Brain microvascular endothelial cell (primary cell): ENCODE measurements around the gene KANSL1L.

Experiments used
- DNase-seq: peaks from one replicate; pipeline ENCODE4 v3.0.0-alpha.2; 2020
- H3K27ac ChIP-seq: fragments of 250-450 bp; sonication (Bioruptor Pico); 2 replicates; pipeline ENCODE4 v1.5.1; 2020; ENCODE audit warnings: mild to moderate bottlenecking, moderate library complexity
- H3K27me3 ChIP-seq: fragments of 250-450 bp; sonication (Bioruptor Pico); replicated peaks from 2 replicates; pipeline ENCODE4 v1.5.1; 2020; ENCODE audit warnings: mild to moderate bottlenecking
- H3K36me3 ChIP-seq: fragments of 250-450 bp; sonication (Bioruptor Pico); replicated peaks from 2 replicates; pipeline ENCODE4 v1.5.1; 2020; ENCODE audit warnings: mild to moderate bottlenecking
- H3K4me3 ChIP-seq: 2 replicates; pipeline ENCODE4 v1.5.1; 2011; ENCODE audit warnings: low read depth, mild to moderate bottlenecking, control low read depth, low read length, moderate library complexity
- CTCF ChIP-seq: IDR thresholded peaks from 2 replicates; pipeline ENCODE4 v1.5.1; 2011; ENCODE audit warnings: low read depth, mild to moderate bottlenecking, moderate library complexity, low read length, control low read depth, inconsistent platforms; ENCODE audit errors: missing control alignments
- in situ Hi-C: cut with HindIII; loops from 2 replicates; pipeline ENCODE4 v1.10.0; 2017; ENCODE audit warnings: low sequenced_read_pairs, low pct_ligation_motif_present

Gene KANSL1L

GRCh38 chr2:210159059-210159458, 12.2 kb downstream of the KANSL1L start:
- Histone ChIP-seq H3K27me3 (no peaks in the 10 kb centered on the region), H3K27ac (no peak overlapping the region), H3K4me3 (no peak overlapping the region), H3K36me3 (no peaks in the 10 kb centered on the region)
- no peak for DNase-seq
- in situ Hi-C loops = no loop called here
- no peak for TF ChIP-seq CTCF

- Histone ChIP-seq H3K36me3 (no peaks in the 10 kb centered on the region), H3K27ac (no peak overlapping the region), H3K27me3 (no peaks in the 10 kb centered on the region), H3K4me3 (no peak overlapping the region)
- in situ Hi-C loops = no loop called here
- DNase-seq = no peak
- TF ChIP-seq CTCF = no peak
Measured at GRCh38 chr2:210158236-210158635, 13.0 kb downstream of the KANSL1L start.

- in situ Hi-C loops = no loop called here
- no peaks in the 10 kb centered on the region for H3K27me3 ChIP-seq
Measured at GRCh38 chr2:210157526-210157925, 13.7 kb downstream of the KANSL1L start.

GRCh38 chr2:210147614-210148013, 23.6 kb downstream of the KANSL1L start:
- no peak for DNase-seq
- Histone ChIP-seq H3K36me3 (no peaks in the 10 kb centered on the region), H3K4me3 (no peak overlapping the region), H3K27ac (no peak overlapping the region), H3K27me3 (no peaks in the 10 kb centered on the region)
- in situ Hi-C loops = no loop called here
- no peak for TF ChIP-seq CTCF

More at GRCh38 chr2:210157526-210157925, 13.7 kb downstream of the KANSL1L start:
- DNase-seq = no peak
- no peak for TF ChIP-seq CTCF
- Histone ChIP-seq H3K4me3 (no peak overlapping the region), H3K27ac (no peak overlapping the region), H3K36me3 (no peaks in the 10 kb centered on the region)

- no peak for DNase-seq
- Histone ChIP-seq H3K27me3 (no peaks in the 10 kb centered on the region), H3K36me3 (no peaks in the 10 kb centered on the region), H3K4me3 (no peak overlapping the region), H3K27ac (no peak overlapping the region)
- in situ Hi-C loops = no loop called here
- TF ChIP-seq CTCF = no peak
Measured at GRCh38 chr2:210132239-210132638, 39.0 kb downstream of the KANSL1L start.

- no peak for TF ChIP-seq CTCF
- Histone ChIP-seq H3K36me3 (no peaks in the 10 kb centered on the region), H3K27ac (no peak overlapping the region), H3K27me3 (no peaks in the 10 kb centered on the region), H3K4me3 (no peak overlapping the region)
- no peak for DNase-seq
- in situ Hi-C loops = no loop called here
Measured at GRCh38 chr2:210128961-210129360, 42.2 kb downstream of the KANSL1L start.
